Right ventricle myocardium superior (tissue), 1 donor: Measurements from ENCODE around the gene SRSF2. TPM values are rescaled to one million over a fixed set of nuclear protein-coding genes. Genes with fewer than 3 reads are reported as not detected.
"Not testable (repeated sequence)": the region's sequence is repeated elsewhere in the genome, so short reads cannot be mapped to it uniquely, and the experiment has no call there.

Experiments used
- ATAC-seq: fragments of 200-7000 bp; cut with Tn5 transposase; one replicate; pipeline ENCODE4 v1.9.1; 2020; ENCODE audit warnings: mild to moderate bottlenecking; ENCODE audit not compliant: poor library complexity
- DNase-seq: peaks from one replicate; pipeline ENCODE4 v3.0.0-alpha.2; 2020
- intact Hi-C: fragments of 100-400 bp; cut with DNase I; formaldehyde crosslinking; loops from one replicate; pipeline ENCODE4 v1.11.2; 2022
- long read RNA-seq: library from polyadenylated mRNA; unstranded; transcript quantifications from one replicate; pipeline ENCODE4 v2.0.0, GENCODE V29; 2021
- total RNA-seq: library from RNA; stranded (reverse); fragmentation: NEBNext Ultra II Directional; extraction: Animal tissue kit (Norgen Biotek cat#: 25700); gene quantifications from one replicate; pipeline ENCODE4 v1.2.1, GENCODE V29; 2021
- donor health status: DM: no; HTN: yes; CAD: no; lungs with severe emphysema.

The SRSF2 gene, protein sequence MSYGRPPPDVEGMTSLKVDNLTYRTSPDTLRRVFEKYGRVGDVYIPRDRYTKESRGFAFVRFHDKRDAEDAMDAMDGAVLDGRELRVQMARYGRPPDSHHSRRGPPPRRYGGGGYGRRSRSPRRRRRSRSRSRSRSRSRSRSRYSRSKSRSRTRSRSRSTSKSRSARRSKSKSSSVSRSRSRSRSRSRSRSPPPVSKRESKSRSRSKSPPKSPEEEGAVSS
- 61.2 TPM for total RNA-seq
- long read RNA-seq, transcript SRSF2-202 (3 exons, 1,927 nt): major isoform, 57 of 87 reads
- long read RNA-seq, transcript SRSF2-203 (2 exons, 2,885 nt): minor isoform, 12 of 87 reads
- long read RNA-seq, partial matches to known transcripts: 8 of 87 reads
- long read RNA-seq, other reads (novel, unspliced or antisense): 7 of 87 reads

DNA sequence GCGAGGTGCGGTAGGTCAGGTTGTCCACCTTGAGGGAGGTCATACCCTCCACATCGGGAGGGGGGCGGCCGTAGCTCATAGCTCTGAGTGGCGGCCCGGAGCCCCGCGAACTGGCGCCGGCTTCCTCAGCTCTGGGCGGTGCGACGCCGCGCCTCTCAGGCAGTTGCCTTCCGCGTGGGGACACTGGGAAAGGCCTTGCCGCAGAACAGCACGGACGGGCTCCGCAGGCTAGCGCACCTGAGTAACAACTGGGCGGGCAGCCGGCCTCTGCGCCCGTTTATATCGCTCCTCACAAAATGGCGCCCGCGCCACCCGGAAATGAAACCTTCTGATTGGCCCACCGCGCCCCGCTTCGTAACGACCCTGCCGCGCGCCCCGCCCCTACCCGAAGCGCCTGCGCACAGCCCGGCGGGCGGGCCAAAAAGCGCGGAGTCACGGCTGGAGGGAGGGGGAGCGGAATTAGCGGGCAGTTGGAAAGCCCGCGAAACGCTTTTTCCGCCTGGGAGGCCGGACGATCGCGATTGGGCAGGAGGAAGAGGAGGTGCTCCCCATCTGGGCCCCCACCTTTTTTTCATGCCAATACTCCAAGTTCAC lies at the start of gene SRSF2:
TSS of gene SRSF2 (minus strand) at position 250 of the 594 bp plus-strand sequence. CDS start at position 79, 171 bp downstream.
- DNase-seq: peak; percentile 99
- ATAC-seq: peak; percentile 90
- intact Hi-C loops: no loop called here

- no peak for ATAC-seq
- no peak for DNase-seq
- intact Hi-C loops: no loop called here
Measured at GRCh38 chr17:76784926-76785325, 47.8 kb upstream of the SRSF2 start.

- intact Hi-C loops: no loop called here
- no peak for ATAC-seq
- no peak for DNase-seq
Measured at GRCh38 chr17:76783146-76783545, 46.0 kb upstream of the SRSF2 start.

DNA sequence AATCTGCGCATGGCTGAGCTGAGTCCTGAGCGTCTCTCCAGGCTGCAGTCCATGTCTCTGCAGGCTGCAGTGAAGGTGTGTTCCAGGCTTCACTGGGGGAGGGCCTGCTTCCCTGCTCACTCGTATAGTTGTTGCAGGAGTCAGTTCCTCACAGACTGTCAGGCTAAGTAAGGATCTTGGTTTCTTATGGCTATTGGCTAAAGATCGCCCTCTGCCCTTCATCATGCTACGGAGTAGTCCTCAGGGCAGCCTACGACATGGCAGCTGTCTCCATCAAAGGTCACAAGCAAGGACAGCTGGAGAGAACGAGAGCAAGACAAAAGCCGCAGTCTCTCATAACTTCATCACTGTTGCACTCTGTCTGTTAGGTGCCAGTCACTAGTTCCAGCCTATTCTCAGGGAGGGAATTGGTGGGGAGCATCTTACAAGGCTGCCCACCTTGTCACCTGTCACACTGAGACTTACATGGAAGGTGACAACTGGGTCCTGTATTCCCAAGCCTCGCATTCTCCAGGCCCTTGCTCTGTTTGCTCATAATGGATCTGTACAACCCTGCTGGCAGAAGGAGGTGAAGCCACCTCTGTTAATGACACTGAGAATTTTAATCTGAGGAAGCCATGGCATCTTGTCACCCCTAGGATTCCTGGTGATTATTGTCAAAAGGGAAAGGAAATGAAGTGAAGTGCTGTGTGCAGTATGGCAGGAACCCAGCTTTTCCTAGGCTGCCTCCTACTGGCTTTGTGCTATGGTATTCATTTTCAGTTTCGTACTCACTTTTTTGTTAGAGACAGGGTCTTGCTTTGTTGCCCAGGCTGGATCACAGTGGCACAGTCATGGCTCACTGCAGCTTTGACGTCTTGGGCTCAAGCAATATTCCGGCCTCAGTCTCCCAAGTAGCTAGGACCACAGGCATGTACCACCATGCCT lies 44.2 kb upstream of the SRSF2 start:
- no peak for DNase-seq
- intact Hi-C loops: no loop called here
- peak; percentile 18 for ATAC-seq

DNA sequence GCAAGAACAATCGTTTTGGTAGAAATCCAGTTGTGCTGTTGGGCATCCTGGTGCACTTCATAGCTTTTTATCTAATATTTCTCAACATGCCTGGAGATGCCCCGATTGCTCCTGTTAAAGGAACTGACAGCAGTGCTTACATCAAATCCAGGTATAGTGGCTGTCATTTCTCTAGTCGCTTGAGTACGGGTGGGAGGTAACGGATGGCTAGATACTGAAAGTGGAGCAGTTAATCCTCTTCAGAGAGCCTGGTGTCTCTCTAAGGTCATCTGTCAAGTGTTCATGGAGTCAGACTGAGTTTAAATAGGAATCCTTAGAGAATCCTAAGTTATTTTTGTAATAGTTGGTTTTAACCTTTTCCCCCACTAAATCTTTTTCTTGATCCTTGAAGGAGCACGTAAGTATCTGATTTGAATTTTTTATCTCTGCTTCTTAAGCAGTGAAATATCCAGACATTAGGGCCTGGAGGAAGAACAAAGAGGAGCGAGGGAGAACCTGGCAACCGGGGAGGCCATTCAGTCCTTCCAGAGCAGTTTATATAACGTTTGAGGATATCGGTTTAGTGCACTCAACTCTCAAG lies 38.0 kb upstream of the SRSF2 start:
- DNase-seq (no peak), ATAC-seq (no peak)
- intact Hi-C loops: no loop called here

DNA sequence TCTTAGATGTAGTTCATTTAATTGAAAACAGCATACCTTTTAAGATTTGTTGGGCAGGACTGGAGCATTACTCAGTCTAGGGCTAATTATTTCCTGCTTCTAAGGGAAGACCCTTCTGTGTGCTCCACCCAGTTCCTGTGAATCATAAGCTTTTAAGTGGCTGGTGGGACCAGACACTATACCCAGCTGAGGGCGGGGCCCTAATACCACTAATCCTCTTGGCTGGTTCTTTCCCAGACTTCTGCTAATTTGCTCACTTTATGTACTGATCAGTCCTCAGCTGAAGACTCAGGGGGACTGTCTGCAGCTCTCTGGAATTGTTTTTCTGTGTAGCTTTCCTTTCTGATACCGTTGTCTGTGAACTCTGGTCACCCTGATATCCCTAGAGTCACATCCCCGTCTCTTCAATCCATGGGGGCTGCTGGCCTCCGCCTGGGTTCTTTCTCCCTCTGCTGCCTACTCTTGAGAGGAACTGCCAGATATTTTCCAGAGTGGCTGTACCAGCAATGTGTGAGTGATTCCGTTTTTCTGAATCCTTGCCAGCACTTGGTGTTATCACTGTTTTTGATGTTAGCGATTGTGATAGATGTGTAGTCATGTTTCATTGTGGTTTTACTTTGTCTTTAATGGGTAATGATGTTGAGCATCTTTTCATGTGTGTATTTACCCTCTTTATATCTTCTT lies 35.9 kb upstream of the SRSF2 start:
- intact Hi-C loops: no loop called here
- DNase-seq (no peak), ATAC-seq (peak; percentile 46)

GRCh38 chr17:76758570-76758969 lies 21.4 kb upstream of the SRSF2 start:
- DNase-seq: no peak
- intact Hi-C loops: no loop called here
- no peak for ATAC-seq

GRCh38 chr17:76757256-76757655 lies 20.1 kb upstream of the SRSF2 start:
- ATAC-seq: no peak
- DNase-seq: no peak
- intact Hi-C loops: no loop called here

GRCh38 chr17:76755285-76755684 lies 18.2 kb upstream of the SRSF2 start:
- ATAC-seq: peak; percentile 51
- no peak for DNase-seq

GRCh38 chr17:76753061-76753961 lies 16.2 kb upstream of the SRSF2 start:
- ATAC-seq (peak; percentile 70), DNase-seq (no peak)
- intact Hi-C loops: no loop called here

More at GRCh38 chr17:76755285-76755684, 18.2 kb upstream of the SRSF2 start:
- intact Hi-C loops: no loop called here

- no peak for ATAC-seq
- intact Hi-C loops: no loop called here
- DNase-seq: no peak
Measured at GRCh38 chr17:76752006-76752405, 14.9 kb upstream of the SRSF2 start.

GRCh38 chr17:76751416-76751993 lies 14.4 kb upstream of the SRSF2 start:
- DNase-seq (no peak), ATAC-seq (no peak)
- intact Hi-C loops: no loop called here

DNA sequence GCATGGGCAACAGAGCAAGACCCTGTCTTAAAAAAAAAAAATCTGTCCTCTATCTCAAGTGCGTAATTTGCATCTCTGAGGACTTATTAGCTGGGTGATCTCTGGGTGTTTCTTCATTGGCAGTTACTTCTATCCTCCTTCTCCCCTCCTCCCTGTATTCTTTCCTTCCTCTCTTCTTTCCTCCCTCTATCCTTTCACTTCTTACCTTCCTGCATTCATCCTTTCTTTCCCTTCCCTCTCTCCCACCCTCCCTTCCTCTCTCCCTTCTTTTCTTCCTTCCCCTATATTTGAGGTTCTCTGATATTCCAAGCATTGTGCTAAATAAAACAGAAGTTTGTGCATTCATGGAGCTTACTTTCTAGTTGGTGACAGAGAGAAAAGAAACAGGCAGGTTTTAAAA lies 11.5 kb upstream of the SRSF2 start:
- intact Hi-C loops: no loop called here
- ATAC-seq (no peak), DNase-seq (no peak)

- DNase-seq (no peak), ATAC-seq (peak; percentile 55)
- intact Hi-C loops: no loop called here
Measured at GRCh38 chr17:76747716-76748363, 10.7 kb upstream of the SRSF2 start.

DNA sequence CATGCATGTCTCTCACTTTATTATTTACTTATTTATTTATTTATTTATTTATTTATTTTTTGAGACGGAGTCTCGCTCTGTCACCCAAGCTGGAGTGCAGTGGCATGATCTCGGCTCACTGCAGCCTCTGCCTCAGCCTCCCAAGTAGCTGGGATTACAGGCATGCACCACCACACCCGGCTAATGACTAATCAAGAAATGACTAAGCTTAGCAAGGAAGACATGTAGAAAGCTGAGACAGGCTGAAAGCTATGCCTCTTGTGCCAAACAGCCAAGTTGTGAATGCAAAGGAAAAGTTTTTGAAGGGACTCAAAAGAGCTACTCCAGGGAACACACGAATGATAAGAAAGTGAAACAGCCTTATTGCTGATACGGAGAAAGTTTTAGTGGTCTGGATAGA lies 8.7 kb upstream of the SRSF2 start:
- DNase-seq, intact Hi-C loops, ATAC-seq: not testable (repeated sequence)

DNA sequence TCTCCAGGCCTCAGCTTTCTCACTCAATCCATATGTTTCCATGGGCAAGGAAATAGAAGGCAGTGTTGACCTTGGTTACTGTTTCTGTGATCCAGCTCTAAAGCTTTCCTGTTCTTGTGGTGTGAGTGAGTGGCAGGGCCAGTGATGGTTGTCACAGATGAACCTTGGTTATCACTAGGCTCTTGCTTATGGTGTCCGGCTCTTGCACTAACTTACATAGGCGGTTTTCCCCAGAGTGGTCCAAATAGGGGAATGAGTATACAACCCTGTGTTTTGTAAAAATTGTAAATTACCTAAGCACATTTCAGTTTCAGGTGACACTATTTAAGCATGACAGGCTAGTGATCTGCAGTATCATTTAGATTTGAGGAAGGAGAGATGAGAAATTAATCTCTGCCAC lies 7.6 kb upstream of the SRSF2 start:
- DNase-seq (no peak), ATAC-seq (peak; percentile 28)
- intact Hi-C loops: no loop called here

GRCh38 chr17:76742958-76743357 lies 5.8 kb upstream of the SRSF2 start:
- ATAC-seq (no peak), DNase-seq (no peak)
- intact Hi-C loops: no loop called here
